Measurements from ENCODE around the gene STAT3.
"Not testable (repeated sequence)": the region's sequence is repeated elsewhere in the genome, so short reads cannot be mapped to it uniquely, and the experiment has no call there.

The STAT3 gene

DNA sequence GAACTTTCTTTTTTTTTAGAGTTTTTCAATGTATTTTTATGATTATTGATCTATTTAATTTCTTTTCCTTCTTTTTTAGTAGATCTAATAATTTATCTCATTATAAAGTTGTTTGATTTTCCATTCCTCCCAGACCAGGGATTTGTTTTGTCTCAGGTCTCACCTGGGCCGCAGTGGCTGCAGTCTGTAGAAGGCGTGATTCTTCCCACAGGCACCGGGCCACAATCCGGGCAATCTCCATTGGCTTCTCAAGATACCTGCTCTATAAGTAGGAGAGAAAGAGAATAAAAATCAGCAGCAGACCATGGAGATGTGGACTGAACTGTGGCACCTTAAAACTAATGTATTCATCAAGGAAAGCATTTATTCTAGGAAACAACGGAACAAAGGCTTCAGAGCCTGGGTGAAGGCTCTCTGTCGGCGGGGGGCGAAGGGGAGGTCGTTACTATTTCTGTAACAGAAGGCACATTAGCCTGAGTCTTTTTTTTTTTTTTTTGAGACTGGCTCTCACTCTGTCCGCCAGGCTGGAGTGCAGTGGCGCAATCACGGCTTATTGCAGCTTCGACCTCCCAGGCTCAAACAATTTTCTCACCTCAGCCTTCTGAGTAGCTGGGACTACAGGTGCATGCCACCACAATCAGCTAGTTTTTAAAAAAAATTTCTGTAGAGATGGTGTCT lies 42.7 kb downstream of the STAT3 start:
- DNase-seq, result no peak

DNA sequence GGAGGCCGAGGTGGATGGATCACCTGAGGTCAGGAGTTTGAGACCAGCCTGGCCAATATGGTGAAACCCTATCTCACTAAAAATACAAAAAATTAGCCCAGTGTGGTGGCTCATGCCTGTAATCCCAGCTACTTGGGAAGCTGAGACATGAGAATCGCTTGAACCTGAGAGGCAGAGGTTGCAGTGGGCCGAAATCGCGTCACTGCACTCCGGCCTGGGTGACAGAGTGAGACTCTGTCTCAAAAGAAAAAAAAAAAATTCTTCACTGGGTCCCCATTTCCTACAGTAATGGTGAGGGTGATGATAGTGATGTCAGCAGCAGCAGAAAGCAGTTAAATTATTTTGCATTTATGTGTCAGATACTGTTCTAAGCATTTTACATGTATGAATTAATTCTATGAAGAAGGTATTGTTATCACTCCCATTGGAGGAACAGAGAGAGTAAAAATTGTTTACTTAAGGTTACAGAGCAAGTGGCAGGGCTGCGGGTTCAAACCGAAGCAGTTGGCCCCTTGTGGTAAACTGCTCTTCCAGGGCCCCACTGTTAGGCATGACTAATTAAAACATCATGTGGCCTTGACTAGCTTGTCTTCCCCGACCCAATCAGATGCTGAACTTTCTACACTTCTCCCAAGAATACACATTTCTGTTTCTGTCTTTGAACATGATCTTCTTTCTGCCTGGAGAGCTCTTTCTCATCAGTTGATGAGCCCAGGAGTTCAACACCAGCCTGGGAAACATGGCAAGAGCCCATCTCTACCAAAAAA lies 45.8 kb downstream of the STAT3 start:
- DNase-seq, result peak; percentile 83

DNA sequence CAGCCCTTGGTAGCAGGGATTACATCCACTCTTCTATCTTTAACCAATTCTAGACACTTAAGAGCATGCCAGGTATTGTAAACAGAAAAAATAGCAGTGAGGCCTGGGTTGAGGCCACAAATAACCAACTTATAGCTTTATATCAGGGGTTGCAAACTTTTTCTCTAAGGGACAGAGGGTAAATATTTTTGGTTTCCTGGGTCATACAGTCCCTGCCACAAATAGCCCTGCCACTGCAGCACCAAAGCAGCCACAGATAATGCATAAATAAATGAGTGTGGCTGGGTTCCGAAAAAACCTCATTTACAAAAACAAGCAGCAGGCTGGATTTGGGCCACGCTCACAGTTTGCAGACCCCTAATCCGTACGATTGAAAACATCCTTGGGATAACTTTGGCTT lies 46.7 kb downstream of the STAT3 start:
- no peak for DNase-seq

DNA sequence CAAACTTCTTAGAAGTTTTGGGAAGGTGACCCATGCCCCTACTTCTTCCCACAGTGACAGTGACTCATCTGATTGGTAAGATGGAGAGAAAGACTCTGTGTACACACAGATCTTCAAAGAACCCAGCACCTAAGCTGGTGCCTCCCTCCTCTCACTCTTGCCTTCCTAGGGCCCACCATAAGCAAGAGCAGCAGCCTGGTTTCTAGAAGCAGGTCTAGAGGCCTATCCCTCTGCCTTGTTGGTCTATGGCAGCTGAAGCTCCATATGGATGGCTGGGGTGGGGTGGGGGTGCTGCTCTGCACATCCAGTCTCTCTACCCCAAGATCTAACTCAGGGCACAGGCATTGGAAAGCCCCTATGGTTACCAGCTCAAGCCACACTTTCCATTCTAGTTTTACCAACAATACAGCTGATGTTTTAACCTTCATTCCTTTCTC lies 47.5 kb downstream of the STAT3 start:
- DNase-seq, result peak; percentile 74

DNA sequence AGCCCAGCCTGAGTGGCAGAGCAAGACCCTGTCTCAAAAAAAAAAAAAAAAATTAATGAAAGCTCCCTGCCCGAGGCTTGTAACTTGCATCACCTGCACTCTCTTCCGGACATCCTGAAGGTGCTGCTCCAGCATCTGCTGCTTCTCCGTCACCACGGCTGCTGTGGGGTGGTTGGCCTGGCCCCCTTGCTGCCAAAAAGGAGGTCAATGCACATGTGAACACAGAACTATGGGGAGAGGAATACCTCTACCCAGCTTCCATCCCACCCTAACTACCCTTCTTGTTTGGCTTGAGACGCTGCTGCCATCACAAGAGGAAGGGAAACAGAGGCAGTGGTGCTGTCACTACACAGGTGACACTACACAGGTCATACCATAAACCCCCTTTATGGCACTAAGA lies 49.0 kb downstream of the STAT3 start:
- no peak for DNase-seq

DNA sequence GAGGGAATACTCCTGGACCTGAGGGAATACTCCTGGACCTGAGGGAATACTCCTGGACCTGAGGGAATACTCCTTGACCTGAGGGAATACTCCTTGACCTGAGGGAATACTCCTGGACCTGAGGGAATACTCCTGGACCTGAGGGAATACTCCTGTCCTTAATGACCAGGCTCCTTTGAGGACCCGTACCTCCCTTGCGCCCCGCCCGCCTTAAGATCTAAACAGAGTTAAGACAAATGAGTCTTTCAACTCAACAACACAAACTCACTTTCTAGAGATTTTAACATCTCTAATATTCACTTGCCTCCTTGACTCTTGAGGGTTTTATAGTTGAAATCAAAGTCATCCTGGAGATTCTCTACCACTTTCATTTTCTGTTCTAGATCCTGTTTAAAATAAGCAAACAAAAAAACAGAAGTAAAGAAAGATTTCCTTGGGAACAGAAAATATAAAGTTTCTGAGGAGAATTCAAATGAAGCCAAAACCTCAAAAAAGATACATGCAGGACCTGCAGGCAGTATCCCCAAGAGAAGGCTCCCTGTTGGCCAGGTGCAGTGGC lies 49.7 kb downstream of the STAT3 start:
- DNase-seq, result no peak

DNA sequence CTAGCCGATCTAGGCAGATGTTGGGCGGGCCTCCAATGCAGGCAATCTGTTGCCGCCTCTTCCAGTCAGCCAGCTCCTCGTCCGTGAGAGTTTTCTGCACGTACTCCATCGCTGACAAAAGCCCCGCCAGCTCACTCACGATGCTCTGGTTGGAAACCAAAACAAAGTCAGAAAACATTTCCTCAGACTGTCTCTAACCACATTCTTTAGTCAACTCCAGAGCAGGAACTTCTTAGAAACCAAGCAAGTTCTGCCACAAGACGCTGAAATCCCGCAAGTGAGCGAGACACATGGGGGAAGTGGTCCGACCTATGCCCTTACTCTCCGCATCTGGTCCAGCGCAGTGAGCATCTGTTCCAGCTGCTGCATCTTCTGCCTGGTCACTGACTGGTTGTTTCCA lies 50.8 kb downstream of the STAT3 start:
- peak; percentile 95 for DNase-seq

DNA sequence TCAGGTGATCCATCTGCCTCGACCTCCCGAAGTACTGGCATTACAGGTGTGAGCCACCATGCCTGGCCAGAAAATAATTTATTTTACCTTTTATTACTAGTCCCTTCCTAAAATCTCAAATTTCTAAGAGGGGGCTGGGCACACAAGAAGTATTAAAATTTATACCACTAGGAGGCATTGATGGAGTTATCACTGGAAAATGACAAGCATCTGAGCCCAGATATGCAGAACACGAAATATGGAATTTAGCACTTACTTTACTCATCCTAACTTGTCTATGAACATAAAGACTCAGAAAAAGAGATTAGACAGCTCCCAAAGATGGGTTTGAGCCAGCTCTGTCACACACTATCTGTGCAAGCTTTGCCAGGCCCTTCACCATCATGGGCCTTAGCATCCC lies 53.6 kb downstream of the STAT3 start:
- DNase-seq, result no peak

DNA sequence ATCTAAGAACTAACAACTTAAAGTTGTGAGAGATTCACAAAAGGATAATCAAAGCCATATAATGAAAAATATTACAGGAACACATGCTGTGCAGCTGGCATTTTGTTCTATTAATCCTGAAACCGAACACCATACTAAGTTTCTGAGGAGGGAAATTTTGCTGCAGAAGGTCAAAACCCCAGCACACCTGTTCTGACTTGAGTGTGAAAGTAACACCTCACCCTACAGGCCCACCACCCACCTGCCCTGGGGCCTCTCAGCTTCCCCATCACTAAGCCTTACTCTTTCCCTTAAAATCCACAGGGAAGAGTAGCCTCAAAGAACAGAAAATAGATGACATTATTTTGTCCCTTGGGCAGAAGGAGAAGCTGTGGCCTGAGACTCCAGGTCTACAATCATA lies 55.2 kb downstream of the STAT3 start:
- peak; percentile 42 for DNase-seq

DNA sequence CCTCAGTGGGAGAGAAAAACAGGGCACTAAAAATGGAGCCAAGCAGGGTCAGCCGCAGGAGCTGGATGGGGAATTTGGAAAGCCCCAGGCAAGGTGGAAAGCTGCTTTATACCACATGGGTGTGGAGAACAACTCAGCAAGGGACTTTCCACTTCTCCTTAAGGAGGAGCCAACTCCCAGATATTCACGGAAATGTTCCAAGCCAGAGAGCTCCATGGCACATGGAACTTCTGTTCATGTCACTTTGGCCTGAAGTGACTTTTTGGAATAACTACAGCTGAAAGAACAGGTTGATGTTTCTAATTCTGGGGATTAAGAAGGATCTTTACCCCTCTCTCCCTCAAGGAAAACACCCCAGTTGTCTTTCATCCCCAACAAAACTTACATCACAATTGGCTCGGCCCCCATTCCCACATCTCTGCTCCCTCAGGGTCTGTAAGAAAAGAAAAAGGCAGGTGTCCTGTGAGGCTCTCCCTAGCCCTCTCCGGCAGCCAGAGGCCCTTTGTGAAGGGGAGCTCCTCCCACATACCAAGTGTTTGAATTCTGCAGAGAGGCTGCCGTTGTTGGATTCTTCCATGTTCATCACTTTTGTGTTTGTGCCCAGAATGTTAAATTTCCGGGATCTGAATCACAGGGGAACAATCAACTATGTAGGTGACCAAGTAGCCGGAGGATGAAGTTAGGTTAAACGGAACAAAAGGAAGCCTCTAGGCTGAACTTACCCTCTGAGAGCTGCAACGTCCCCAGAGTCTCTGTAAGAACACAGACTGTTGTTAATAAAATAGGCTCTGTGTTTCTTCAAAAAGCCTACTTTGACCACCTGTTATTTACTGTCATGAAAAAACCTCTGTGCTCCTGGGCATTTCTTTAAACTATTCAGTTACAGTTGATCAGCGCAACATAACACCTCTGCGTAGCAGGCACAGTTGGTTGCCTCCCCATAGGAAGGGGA lies 58.9 kb downstream of the STAT3 start:
- no peak for DNase-seq

DNA sequence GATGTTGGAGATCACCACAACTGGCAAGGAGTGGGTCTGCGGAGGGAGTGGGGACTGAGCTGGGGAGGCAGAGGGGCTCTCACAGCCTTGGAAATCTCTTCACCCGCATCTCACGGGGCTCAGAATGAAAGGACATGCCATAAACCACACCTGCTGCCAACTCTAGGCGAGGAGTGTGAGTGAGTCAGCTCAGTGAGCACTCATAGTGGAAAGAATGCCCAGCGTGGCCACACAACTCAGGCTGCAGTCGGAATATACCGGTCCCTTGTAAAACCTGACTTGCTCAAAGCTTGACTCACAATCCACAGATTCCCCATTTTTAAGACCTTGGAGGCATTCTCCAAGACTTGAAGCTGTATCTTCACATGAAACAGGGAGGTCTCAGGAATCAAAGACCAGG lies 63.2 kb downstream of the STAT3 start:
- no peak for DNase-seq

DNA sequence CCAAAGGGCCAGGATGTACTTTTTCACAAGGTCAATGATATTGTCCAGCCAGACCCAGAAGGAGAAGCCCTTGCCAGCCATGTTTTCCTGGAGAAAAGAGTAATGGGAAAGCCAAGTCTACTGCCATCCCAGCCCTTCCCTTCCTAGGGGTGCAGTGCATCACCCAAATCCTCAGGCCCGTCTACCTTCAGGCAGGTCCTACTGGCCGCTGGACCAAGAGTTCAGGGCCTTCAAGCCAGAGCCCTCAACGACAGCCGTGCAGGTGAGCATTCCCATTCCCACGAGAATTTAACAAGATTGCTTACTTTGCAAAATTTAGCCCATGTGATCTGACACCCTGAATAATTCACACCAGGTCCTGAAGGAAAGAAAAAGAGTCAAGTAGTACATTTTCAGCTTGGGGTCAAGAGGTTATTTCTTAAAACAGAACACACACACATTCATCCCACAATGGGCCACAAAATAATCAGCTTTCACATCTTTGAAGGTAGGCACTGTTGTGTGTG lies 64.9 kb downstream of the STAT3 start:
- DNase-seq, result no peak

DNA sequence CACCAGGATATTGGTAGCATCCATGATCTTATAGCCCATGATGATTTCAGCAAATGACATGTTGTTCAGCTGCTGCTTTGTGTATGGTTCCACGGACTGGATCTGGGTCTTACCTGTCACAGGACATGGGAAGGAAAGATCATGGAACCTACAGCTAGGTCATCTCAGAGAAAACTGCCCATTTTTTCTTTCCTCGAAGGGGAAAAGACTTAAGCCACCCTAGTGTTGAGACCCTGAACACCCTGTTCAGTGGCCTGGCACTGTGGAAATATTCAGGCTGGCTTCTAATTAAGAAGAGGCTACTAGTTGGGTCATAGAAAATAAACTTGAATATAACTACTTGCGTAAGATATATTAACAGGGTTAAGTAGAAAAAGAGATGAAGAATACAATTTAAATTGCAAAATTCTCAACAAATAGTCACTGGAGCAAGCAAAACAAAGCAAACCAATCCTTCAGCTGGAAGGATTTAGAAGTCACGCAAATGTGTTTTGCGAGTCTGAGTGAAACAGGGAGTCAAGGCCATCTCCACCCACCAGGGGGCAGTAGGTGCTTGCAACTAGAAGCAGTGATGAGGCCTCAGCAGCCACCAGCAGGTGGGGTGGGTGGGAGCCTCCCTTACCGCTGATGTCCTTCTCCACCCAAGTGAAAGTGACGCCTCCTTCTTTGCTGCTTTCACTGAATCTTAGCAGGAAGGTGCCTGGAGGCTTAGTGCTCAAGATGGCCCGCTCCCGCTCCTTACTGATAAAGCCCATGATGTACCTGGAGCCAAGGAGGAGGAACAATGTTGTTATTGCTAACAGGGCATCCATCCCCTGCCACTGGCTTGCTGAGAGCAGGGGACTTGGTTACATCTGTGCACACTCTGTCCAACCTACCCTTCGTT lies 65.6 kb downstream of the STAT3 start:
- peak; percentile 93 for DNase-seq

DNA sequence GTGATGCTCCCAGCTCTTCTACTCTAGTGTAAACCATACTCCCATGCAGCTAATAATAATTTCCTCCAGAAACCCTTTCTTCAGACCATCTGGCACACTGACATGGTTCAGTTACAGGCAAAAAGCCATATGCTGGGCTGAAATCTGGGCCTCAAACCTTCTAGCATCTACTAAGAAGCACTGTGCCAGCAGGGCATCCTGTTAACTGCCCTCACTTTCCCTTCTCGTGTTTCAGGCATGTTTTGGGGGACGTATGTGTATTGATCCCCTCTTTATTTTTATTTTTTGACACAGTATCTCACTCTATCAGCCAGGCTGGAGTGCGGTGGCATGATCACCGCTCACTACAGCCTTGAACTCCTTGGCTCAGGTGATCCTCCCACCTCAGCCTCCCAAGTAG lies 66.7 kb downstream of the STAT3 start:
- DNase-seq, result no peak

DNA sequence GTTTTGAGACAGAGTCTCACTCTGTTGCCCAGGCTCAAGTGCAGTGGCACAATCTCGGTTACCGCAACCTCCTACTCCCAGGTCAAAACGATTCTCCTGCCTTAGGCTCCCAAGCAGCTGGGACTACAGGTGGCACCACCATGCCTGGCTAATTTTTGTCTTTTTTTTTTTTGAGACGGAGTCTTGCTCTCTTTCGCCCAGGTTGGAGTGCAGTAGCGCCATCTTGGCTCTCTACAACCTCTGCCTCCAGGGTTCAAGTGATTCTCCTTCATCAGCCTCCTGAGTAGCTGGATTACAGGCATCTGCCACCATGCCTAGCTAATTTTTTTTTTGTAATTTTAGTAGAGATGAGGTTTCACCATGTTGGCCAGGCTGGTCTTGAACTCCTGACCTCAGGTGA lies 70.3 kb downstream of the STAT3 start:
- DNase-seq, result not testable (repeated sequence)

DNA sequence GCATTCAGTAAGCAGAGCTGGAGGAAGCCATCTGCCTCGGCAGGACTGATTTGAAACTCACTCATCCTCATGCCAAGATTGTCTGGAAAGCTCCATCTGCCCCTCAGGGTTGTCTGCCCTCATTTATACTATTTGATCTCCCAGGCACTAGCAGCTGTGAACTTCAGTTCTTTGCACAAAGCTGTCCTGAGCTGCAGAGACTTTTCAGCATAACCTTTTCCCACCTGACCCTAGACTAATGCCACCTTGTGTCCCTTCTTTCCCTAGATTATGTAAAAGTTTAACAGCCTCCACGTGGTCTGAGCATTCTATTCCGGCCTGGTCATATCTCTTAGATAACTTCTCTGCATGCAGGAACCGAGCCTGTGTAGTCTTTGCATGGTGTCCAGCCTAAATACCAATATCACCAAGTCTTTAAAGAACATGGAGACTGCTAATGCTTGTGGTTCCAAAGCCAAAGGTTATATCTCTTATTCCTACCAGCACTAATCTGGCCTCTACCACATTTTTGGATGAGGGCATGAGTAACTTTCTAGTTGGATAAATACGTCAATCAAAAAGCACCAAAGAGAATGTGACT lies 70.9 kb downstream of the STAT3 start:
- no peak for DNase-seq

DNA sequence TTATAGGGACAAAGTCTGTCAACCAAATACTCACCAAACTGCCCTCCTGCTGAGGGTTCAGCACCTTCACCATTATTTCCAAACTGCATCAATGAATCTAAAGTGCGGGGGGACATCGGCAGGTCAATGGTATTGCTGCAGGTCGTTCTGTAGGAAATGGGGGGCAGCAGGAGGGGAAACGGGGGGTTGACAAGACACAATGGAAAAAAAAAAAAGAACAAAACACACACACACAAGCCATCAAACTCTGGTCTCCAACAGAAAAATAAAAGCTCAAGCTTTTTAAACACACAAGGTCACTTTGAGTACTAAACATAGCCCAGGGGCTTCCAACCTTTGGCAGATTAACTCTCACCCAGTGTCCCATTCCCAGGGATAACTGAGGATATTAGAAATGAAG lies 71.5 kb downstream of the STAT3 start:
- no peak for DNase-seq

DNA sequence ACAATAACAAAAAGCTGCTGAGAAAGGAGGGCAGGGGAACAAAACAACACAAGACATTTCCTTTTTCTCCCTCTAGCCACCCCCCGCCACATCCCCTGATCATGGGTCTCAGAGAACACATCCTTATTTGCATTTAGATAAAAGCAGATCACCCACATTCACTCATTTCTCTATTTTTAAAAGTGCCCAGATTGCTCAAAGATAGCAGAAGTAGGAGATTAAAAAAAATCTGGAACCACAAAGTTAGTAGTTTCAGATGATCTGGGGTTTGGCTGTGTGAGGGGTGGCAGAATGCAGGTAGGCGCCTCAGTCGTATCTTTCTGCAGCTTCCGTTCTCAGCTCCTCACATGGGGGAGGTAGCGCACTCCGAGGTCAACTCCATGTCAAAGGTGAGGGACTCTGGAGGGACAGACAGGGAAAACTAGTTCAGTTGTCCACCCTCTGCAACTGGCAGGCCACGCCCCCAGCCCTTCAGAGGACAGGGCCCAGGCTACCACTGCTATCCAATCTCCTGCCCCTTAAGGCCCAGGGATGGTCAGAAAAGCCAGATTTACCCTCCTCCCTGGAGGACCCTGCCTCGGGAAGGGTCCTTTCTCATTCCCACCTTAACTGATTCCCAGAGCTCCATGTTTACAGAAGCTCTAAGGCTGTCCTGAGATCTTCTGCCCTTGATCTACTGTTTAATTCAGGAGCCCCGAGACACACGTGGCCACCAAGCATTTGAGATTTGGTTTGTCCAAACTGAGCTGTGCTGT lies 72.7 kb downstream of the STAT3 start:
- no peak for DNase-seq

DNA sequence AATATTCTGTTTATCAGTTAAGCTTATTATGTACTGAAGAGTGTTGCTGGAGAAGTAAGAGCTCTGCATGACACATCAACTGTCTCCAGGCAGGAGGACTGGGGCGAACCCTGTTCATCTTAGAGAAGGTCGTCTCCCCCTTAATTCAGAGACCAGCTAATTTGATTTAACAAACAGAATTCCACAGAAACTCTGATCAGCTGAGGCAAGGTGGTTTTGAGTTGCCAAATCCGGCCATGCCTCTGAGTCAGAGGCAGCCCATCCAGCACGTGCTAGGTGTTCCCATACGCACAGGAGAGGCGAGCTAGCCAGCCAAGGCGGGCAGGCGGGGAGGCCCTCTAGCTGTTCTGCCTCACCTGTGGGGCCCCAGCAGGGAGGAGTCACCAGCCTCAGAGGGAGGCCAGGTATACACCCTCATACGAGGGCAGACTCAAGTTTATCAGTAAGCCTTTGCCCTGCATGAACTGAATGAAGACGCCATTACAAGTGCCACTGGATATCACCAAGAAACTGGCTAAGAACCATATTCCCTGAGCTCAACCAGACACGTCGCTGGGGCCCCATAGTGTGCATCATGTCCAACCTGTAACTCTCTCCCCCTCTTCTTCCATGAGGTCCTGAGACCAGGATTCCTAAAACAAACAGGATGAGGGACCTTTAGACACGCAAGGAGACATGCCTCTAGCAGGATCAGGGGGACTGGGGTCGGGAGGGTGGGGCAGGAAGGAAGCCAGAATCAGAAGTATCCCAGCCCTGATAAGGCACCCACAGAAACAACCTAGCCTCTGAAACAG lies 74.3 kb downstream of the STAT3 start:
- DNase-seq, result no peak

DNA sequence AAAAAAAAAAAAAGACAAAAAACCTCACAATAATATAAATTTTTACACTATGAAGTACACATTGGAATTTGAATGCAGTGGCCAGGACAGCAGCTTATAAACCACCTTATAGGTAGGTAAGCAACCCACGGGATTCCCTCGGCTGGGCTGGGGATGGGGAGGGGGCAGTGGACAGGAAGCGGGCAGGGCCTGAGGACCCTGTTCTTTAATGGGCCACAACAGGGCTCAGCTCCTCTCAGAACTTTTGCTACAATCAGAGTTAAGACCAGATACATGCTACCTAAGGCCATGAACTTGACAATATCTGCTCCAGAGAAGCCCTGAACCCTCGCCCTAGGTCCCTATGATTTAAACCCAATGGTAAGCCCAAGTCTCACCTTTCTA lies 74.9 kb downstream of the STAT3 start:
- DNase-seq, result no peak
